ENCODE results near the gene CSF3. TPM values are rescaled to one million over a fixed set of nuclear protein-coding genes. Genes with fewer than 3 reads are reported as not detected.

The CSF3 gene
- total and polyA plus RNA-seq, 2 donors (not counting 1 experiment from before 2014, with no cell fraction given): not detected

DNA sequence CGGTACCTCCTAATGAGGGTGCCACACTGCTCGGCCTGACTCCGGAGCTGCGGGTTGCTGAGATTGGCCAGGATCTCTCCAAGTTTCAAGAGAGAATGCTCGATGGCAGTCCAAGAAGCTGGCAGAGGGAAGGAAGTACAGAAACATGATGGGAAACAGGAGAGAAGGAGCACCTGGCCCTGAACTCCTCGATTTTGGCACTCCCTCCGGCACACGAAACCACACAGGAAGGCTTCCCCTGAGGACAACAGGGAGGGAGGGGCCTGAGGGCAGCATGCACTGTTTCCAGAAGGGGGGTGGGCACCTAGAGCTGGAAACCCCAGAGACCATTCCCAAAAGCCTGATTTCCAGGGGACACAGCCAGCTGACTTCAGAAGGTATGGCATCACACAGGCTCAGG, 18.1 kb downstream of the CSF3 start:
- Histone ChIP-seq H3K4me2 (ENCODE audit: extremely low read depth, insufficient read depth, low read length) (no peak overlapping the region), H2AFZ (ENCODE audit: low read length) (no peak overlapping the region), H3K9ac (ENCODE audit: insufficient read depth, low read length) (no peak overlapping the region), H3K4me3 (replicated peaks in 1 of 4; ENCODE audit: control extremely low read depth in 1 of 4, insufficient read depth in 1 of 4, low read depth in 3 of 4, low read length in 4 of 4) (no peak overlapping the region), H3K79me2 (ENCODE audit: control insufficient read depth, insufficient read depth, low read length) (no peaks in the 10 kb centered on the region), H3K27me3 (ENCODE audit: control insufficient read depth, insufficient read depth, low read length) (no peaks in the 10 kb centered on the region), H3K27ac (ENCODE audit: insufficient read depth, low read length) (no peak overlapping the region), H3K36me3 (ENCODE audit: control insufficient read depth, insufficient read depth, low read length) (peaks cover 30% of the 10 kb centered on the region), H3K4me1 (ENCODE audit: control insufficient read depth, extremely low read depth, insufficient read depth, low read length) (no peaks in the 10 kb centered on the region), H4K20me1 (ENCODE audit: control insufficient read depth, extremely low read depth, insufficient read depth, low read length) (no peaks in the 10 kb centered on the region), H3K9me3 (ENCODE audit: control insufficient read depth, insufficient read depth, low read depth, low read length) (no peaks in the 10 kb centered on the region)
- DNase-seq (ENCODE audit: low read depth in 2 of 2): no peak
- TF ChIP-seq EZH2 (IDR thresholded peaks at IDR 0.05; ENCODE audit: low read length, missing control alignments): no peak
- TF ChIP-seq, protein P1, sequence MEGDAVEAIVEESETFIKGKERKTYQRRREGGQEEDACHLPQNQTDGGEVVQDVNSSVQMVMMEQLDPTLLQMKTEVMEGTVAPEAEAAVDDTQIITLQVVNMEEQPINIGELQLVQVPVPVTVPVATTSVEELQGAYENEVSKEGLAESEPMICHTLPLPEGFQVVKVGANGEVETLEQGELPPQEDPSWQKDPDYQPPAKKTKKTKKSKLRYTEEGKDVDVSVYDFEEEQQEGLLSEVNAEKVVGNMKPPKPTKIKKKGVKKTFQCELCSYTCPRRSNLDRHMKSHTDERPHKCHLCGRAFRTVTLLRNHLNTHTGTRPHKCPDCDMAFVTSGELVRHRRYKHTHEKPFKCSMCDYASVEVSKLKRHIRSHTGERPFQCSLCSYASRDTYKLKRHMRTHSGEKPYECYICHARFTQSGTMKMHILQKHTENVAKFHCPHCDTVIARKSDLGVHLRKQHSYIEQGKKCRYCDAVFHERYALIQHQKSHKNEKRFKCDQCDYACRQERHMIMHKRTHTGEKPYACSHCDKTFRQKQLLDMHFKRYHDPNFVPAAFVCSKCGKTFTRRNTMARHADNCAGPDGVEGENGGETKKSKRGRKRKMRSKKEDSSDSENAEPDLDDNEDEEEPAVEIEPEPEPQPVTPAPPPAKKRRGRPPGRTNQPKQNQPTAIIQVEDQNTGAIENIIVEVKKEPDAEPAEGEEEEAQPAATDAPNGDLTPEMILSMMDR (conservative IDR thresholded peaks at IDR 0.05 in 1 of 2, IDR thresholded peaks at IDR 0.05 in 1 of 2; ENCODE audit: low read depth in 1 of 2, low read length in 2 of 2): no peak

DNA sequence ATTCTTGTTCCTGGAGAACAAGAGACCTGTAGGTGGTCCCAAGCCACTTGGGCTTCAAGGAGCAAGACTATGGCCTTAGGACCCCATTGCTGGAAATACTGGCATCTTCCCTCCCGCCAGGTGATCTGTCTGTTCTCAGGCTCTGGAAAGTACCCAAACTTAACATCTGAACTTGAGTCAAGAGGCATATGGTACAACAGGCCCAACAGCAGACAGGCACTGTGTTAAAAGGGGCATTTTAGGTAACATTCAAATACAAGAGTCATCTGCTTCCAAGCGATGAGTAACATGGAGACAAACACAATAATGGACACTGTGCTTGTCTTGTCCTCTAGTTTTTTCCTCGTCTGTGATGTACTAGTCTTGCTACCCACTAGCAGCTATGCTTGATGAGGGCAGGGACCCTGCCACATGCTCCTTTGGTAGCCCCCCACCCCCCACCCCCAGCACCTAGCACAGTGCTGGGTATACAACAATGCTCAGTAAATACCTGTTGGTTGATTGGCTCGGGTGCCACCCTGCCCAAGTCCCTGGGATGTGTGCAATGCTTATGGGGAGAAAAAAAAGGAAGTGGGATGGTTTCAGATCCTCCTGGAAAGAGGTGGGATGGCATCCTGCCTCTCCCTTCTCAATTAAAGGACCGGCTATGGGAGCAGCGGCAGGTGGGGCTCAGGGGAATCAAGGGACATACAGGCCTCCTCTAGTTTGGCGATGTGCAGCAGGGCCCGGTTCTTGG, 19.4 kb downstream of the CSF3 start:
- no peak overlapping the region for H3K4me2 ChIP-seq (ENCODE audit: extremely low read depth, insufficient read depth, low read length)
- no peak overlapping the region for H3K4me3 ChIP-seq (replicated peaks in 1 of 4; ENCODE audit: control extremely low read depth in 1 of 4, insufficient read depth in 1 of 4, low read depth in 3 of 4, low read length in 4 of 4)
- H3K36me3 ChIP-seq (ENCODE audit: control insufficient read depth, insufficient read depth, low read length): peaks cover 25% of the 10 kb centered on the region
- H3K9me3 ChIP-seq (ENCODE audit: control insufficient read depth, insufficient read depth, low read depth, low read length): no peaks in the 10 kb centered on the region
- no peaks in the 10 kb centered on the region for H4K20me1 ChIP-seq (ENCODE audit: control insufficient read depth, extremely low read depth, insufficient read depth, low read length)
- H3K9ac ChIP-seq (ENCODE audit: insufficient read depth, low read length): no peak overlapping the region
- peaks cover 6% of the 10 kb centered on the region for H3K4me1 ChIP-seq (ENCODE audit: control insufficient read depth, extremely low read depth, insufficient read depth, low read length)
- H3K79me2 ChIP-seq (ENCODE audit: control insufficient read depth, insufficient read depth, low read length): no peaks in the 10 kb centered on the region
- H3K27ac ChIP-seq (ENCODE audit: insufficient read depth, low read length): no peak overlapping the region
- TF ChIP-seq EZH2 (IDR thresholded peaks at IDR 0.05; ENCODE audit: low read length, missing control alignments): no peak
- TF ChIP-seq, protein P1 (conservative IDR thresholded peaks at IDR 0.05 in 1 of 2, IDR thresholded peaks at IDR 0.05 in 1 of 2; ENCODE audit: low read depth in 1 of 2, low read length in 2 of 2): no peak
- DNase-seq (ENCODE audit: low read depth in 2 of 2): no peak
- no peak overlapping the region for H2AFZ ChIP-seq (ENCODE audit: low read length)
- no peaks in the 10 kb centered on the region for H3K27me3 ChIP-seq (ENCODE audit: control insufficient read depth, insufficient read depth, low read length)

- no peak overlapping the region for H3K4me3 ChIP-seq (replicated peaks in 1 of 4; ENCODE audit: control extremely low read depth in 1 of 4, insufficient read depth in 1 of 4, low read depth in 3 of 4, low read length in 4 of 4)
- no peaks in the 10 kb centered on the region for H3K79me2 ChIP-seq (ENCODE audit: control insufficient read depth, insufficient read depth, low read length)
- no peaks in the 10 kb centered on the region for H3K9me3 ChIP-seq (ENCODE audit: control insufficient read depth, insufficient read depth, low read depth, low read length)
- peaks cover 23% of the 10 kb centered on the region for H3K36me3 ChIP-seq (ENCODE audit: control insufficient read depth, insufficient read depth, low read length)
- no peaks in the 10 kb centered on the region for H4K20me1 ChIP-seq (ENCODE audit: control insufficient read depth, extremely low read depth, insufficient read depth, low read length)
- peak; percentile 25 to 59 for DNase-seq (ENCODE audit: low read depth in 2 of 2)
- H3K4me1 ChIP-seq (ENCODE audit: control insufficient read depth, extremely low read depth, insufficient read depth, low read length): peaks cover 6% of the 10 kb centered on the region
- TF ChIP-seq, protein P1 (conservative IDR thresholded peaks at IDR 0.05 in 1 of 2, IDR thresholded peaks at IDR 0.05 in 1 of 2; ENCODE audit: low read depth in 1 of 2, low read length in 2 of 2): peak; percentile 60 to 86
- TF ChIP-seq EZH2 (IDR thresholded peaks at IDR 0.05; ENCODE audit: low read length, missing control alignments): no peak
- H3K4me2 ChIP-seq (ENCODE audit: extremely low read depth, insufficient read depth, low read length): no peak overlapping the region
- H3K27me3 ChIP-seq (ENCODE audit: control insufficient read depth, insufficient read depth, low read length): no peaks in the 10 kb centered on the region
- H3K27ac ChIP-seq (ENCODE audit: insufficient read depth, low read length): no peak overlapping the region
- no peak overlapping the region for H2AFZ ChIP-seq (ENCODE audit: low read length)
- no peak overlapping the region for H3K9ac ChIP-seq (ENCODE audit: insufficient read depth, low read length)
Measured at GRCh38 chr17:40035162-40035559, 19.9 kb downstream of the CSF3 start.
